Tibial artery (tissue), 4 donors: ENCODE measurements around the gene COL1A2.

Experiments
- DNase-seq, 2 donors: peaks; one replicate each; pipeline ENCODE4 v3.0.0-alpha.2; 2019
- H3K27ac ChIP-seq, 2 donors: fragments of 200-600 bp; sonication (generic) in 1 of 2; 1 replicate in 1 of 2; 2 replicates in 1 of 2; pipeline ENCODE4 v1.5.1; 2018 to 2019; ENCODE audit warnings: mild to moderate bottlenecking in 1 of 2
- H3K27me3 ChIP-seq, 2 donors: fragments of 200-600 bp; sonication (generic) in 1 of 2; one replicate each; pipeline versions ENCODE4 v1.5.1 to v1.6.0; 2016 to 2019
- H3K36me3 ChIP-seq, 3 donors: fragments of 200-600 bp; sonication (generic) in 2 of 3; one replicate each; pipeline ENCODE4 v1.5.1; 2016 to 2019; ENCODE audit warnings: mild to moderate bottlenecking in 2 of 3
- H3K4me1 ChIP-seq, 4 donors: fragments of 200-600 bp; sonication (generic) in 2 of 4; 1 replicate in 3 of 4; 2 replicates in 1 of 4; pipeline ENCODE4 v1.5.1; 2016 to 2019
- H3K4me3 ChIP-seq, 2 donors: fragments of 200-600 bp; sonication (generic) in 1 of 2; 1 replicate in 1 of 2; 2 replicates in 1 of 2; pipeline ENCODE4 v1.5.1; 2018 to 2019; ENCODE audit warnings: mild to moderate bottlenecking in 2 of 2
- H3K9me3 ChIP-seq, 3 donors: fragments of 200-600 bp; sonication (generic) in 1 of 3; one replicate each; pipeline ENCODE4 v1.5.1; 2016 to 2019
- intact Hi-C: fragments of 100-400 bp; cut with DNase I; formaldehyde crosslinking; loops from one replicate; pipeline ENCODE4 v1.15.0; 2023; ENCODE audit warnings: low total_unique reads
- TF ChIP-seq, protein P1 (sequence below), 2 experiments: fragments of 200-600 bp in 1 of 2; fragments of 450-650 bp in 1 of 2; IDR thresholded peaks; one replicate each; pipeline ENCODE4 v1.5.1; 2017 to 2019; ENCODE audit warnings: antibody characterized with exemption in 2 of 2, mild to moderate bottlenecking in 1 of 2, moderate library complexity in 1 of 2

COL1A2 gene

DNA sequence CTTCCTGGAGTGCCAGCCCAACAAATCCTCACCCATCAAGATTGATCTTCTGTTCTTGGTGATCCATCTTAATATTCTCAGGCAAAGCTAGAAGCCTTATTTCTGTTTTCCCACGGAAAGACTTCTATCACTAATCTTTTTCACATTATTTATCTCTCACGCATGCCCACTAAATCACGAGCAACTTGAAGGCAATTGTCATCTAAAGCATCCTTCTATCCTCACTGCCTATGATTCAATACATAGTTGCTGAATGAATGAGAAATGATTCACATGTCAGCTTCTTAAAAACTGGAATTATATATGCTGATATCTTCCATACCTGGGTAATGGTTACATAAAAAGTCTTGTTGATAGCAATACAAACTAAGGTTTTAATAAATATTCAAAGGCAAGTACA is 12.6 kb upstream of the COL1A2 start:
- no peak for DNase-seq
- TF ChIP-seq, protein P1, sequence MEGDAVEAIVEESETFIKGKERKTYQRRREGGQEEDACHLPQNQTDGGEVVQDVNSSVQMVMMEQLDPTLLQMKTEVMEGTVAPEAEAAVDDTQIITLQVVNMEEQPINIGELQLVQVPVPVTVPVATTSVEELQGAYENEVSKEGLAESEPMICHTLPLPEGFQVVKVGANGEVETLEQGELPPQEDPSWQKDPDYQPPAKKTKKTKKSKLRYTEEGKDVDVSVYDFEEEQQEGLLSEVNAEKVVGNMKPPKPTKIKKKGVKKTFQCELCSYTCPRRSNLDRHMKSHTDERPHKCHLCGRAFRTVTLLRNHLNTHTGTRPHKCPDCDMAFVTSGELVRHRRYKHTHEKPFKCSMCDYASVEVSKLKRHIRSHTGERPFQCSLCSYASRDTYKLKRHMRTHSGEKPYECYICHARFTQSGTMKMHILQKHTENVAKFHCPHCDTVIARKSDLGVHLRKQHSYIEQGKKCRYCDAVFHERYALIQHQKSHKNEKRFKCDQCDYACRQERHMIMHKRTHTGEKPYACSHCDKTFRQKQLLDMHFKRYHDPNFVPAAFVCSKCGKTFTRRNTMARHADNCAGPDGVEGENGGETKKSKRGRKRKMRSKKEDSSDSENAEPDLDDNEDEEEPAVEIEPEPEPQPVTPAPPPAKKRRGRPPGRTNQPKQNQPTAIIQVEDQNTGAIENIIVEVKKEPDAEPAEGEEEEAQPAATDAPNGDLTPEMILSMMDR (IDR thresholded peaks at IDR 0.05) = no peak
- intact Hi-C loops = no loop called here

DNA sequence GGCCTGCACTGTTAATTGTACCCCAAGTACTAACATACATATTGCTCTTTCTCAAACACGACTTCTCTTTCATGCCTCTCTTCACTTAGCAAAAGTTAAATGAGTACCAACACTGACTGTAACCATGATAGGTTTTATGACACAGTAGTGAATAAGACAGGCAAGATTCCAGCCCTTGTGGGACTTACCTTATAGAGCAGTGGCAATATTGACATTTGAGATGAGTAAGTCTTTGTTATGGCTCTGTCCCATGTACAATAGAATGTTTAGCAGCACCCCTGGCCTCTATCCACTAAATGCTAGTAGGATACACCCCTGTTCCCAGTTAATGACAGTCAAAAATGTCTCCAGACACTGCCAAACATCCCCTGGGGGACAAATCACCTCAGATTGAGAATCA is 11.9 kb upstream of the COL1A2 start:
- H3K27ac ChIP-seq = no peak overlapping the region
- no peaks in the 10 kb centered on the region for H3K4me1 ChIP-seq
- no peak overlapping the region for H3K4me3 ChIP-seq
- intact Hi-C loops = no loop called here
- no peaks in the 10 kb centered on the region for H3K27me3 ChIP-seq
- H3K36me3 ChIP-seq = no peaks in the 10 kb centered on the region
- no peaks in the 10 kb centered on the region for H3K9me3 ChIP-seq
- no peak for DNase-seq
- TF ChIP-seq, protein P1 (IDR thresholded peaks at IDR 0.05) = no peak

More for the DNA sequence above, 12.6 kb upstream of the COL1A2 start:
- H3K36me3 ChIP-seq = no peaks in the 10 kb centered on the region
- no peaks in the 10 kb centered on the region for H3K27me3 ChIP-seq
- peaks cover 0 to 3% (median 0%) of the 10 kb centered on the region in 4 donors for H3K4me1 ChIP-seq
- H3K4me3 ChIP-seq = no peak overlapping the region
- H3K9me3 ChIP-seq = no peaks in the 10 kb centered on the region
- H3K27ac ChIP-seq = no peak overlapping the region

DNA sequence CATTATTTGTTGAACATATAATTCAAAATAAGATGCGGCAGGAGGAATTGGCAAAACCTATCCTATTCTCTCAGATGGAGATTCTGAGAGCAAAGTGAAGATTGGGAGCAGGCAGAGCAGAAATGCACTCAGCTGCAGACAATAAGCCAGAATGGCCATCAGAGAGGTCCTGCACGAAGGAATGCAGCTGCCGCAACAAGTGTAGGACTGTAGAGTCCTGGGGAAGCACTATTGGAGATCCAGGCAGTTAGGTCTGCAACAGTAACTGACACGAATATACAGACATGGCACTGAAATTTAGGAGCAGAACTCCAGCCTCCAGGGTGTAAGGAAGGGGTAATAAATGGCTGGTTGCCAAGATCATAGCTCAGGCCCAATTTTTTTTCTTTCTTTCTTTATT is 10.4 kb upstream of the COL1A2 start:
- Histone ChIP-seq H3K36me3 (no peaks in the 10 kb centered on the region), H3K9me3 (no peaks in the 10 kb centered on the region), H3K4me1 (no peaks in the 10 kb centered on the region), H3K4me3 (no peak overlapping the region), H3K27me3 (no peaks in the 10 kb centered on the region), H3K27ac (no peak overlapping the region)
- intact Hi-C loops = no loop called here
- TF ChIP-seq, protein P1 (IDR thresholded peaks at IDR 0.05) = no peak
- DNase-seq = no peak

- no peaks in the 10 kb centered on the region for H3K27me3 ChIP-seq
- H3K4me3 ChIP-seq = no peak overlapping the region
- H3K27ac ChIP-seq = no peak overlapping the region
- DNase-seq = no peak
- no peaks in the 10 kb centered on the region for H3K9me3 ChIP-seq
- H3K36me3 ChIP-seq = no peaks in the 10 kb centered on the region
- intact Hi-C loops = no loop called here
- TF ChIP-seq, protein P1 (IDR thresholded peaks at IDR 0.05) = no peak
- no peaks in the 10 kb centered on the region for H3K4me1 ChIP-seq
Measured at GRCh38 chr7:94386416-94386815, 8.3 kb upstream of the COL1A2 start.

DNA sequence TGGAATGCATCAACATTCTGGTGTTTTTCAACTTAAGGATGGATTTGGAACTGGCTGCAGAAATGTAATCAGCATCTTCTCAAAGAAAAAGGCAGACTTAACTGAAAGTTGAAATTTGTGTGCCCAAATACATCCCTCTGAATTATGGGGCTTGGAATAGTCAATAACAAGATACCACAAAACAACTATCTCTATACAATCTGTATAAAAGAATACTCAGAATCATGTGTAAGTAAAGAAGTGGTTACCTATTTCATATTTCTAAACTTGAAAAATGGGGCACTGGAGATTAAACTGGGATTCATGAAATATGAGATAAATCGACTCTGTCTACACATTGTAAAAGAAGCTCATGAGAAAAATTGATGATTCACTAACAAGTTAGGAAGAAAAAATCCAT is 6.2 kb upstream of the COL1A2 start:
- Histone ChIP-seq H3K4me1 (peaks cover 0 to 20% (median 13%) of the 10 kb centered on the region in 4 donors), H3K27ac (no peak overlapping the region), H3K36me3 (no peaks in the 10 kb centered on the region), H3K27me3 (no peaks in the 10 kb centered on the region), H3K9me3 (no peaks in the 10 kb centered on the region), H3K4me3 (no peak overlapping the region)
- intact Hi-C loops = no loop called here
- DNase-seq = no peak
- TF ChIP-seq, protein P1 (IDR thresholded peaks at IDR 0.05) = no peak

DNA sequence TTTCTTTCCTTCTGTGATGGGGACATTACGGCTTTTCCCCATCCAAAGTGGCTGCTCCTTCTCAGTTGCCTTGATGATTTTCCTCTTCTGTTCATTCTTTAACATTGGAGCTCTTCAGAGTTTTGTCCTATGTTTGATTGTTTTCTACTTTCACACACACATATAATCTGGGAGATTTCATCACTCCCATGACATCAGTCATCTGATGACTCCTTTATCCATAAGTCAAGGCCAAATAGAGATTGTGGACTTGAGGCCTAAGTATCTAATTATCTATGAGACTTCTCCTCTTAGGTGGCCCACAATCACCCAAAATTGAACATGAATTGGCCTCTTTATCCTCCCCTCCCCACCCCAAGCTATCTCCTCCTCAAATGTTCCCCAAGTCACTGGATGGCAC is 5.3 kb upstream of the COL1A2 start:
- H3K4me1 ChIP-seq = peaks cover 0 to 28% (median 18%) of the 10 kb centered on the region in 4 donors
- H3K27ac ChIP-seq = no peak overlapping the region
- DNase-seq = no peak
- no peak overlapping the region for H3K4me3 ChIP-seq
- no peaks in the 10 kb centered on the region for H3K27me3 ChIP-seq
- no peaks in the 10 kb centered on the region for H3K36me3 ChIP-seq
- H3K9me3 ChIP-seq = no peaks in the 10 kb centered on the region
- intact Hi-C loops = no loop called here
- TF ChIP-seq, protein P1 (IDR thresholded peaks at IDR 0.05) = no peak
